ENCODE measurements around the gene AFAP1.

DNA sequence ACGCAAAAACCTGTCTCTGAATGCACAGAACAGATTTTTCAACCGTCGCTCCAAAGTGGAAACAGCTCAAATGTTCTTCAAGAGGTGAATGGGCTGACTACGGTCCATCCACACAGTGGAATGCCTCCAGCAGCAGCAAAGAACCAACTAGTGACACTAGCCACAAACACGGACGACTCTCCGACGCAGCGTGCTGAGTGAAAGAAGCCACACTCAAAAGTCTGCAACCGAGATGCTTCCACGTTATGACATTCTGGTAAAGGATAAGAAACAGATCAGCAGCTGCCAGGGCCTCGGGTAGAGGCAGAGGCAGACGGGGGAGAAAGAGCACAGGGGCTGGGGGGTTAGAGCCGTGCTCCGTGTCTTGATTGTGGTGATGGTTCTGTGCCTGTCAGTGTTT lies 125.2 kb downstream of the AFAP1 start:
- TF ChIP-seq TAF1 (IDR thresholded peaks at IDR 0.05; ENCODE audit: borderline replicate concordance, insufficient read depth, low read length), result no peak
- no peak for TF ChIP-seq POLR2AphosphoS5 (IDR thresholded peaks at IDR 0.05; ENCODE audit: low read depth, low read length)
- TF ChIP-seq SIN3A (IDR thresholded peaks at IDR 0.05; ENCODE audit: borderline replicate concordance, insufficient read depth, low read length), result no peak
- TF ChIP-seq, protein P1, sequence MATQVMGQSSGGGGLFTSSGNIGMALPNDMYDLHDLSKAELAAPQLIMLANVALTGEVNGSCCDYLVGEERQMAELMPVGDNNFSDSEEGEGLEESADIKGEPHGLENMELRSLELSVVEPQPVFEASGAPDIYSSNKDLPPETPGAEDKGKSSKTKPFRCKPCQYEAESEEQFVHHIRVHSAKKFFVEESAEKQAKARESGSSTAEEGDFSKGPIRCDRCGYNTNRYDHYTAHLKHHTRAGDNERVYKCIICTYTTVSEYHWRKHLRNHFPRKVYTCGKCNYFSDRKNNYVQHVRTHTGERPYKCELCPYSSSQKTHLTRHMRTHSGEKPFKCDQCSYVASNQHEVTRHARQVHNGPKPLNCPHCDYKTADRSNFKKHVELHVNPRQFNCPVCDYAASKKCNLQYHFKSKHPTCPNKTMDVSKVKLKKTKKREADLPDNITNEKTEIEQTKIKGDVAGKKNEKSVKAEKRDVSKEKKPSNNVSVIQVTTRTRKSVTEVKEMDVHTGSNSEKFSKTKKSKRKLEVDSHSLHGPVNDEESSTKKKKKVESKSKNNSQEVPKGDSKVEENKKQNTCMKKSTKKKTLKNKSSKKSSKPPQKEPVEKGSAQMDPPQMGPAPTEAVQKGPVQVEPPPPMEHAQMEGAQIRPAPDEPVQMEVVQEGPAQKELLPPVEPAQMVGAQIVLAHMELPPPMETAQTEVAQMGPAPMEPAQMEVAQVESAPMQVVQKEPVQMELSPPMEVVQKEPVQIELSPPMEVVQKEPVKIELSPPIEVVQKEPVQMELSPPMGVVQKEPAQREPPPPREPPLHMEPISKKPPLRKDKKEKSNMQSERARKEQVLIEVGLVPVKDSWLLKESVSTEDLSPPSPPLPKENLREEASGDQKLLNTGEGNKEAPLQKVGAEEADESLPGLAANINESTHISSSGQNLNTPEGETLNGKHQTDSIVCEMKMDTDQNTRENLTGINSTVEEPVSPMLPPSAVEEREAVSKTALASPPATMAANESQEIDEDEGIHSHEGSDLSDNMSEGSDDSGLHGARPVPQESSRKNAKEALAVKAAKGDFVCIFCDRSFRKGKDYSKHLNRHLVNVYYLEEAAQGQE (IDR thresholded peaks at IDR 0.05; ENCODE audit: insufficient read depth in 1 of 2, low read depth in 2 of 2, low read length in 2 of 2), result no peak

Measured in PFSK-1 (cell line).